ENCODE data around the gene SDK1.

GRCh38 chr7:3748389-3748788 lies 447.3 kb downstream of the SDK1 start:
- TF ChIP-seq CTCF (IDR thresholded peaks at IDR 0.05), result no peak
- TF ChIP-seq EP300 (IDR thresholded peaks at IDR 0.05), result no peak
- TF ChIP-seq POLR2AphosphoS5 (IDR thresholded peaks at IDR 0.05), result no peak
- no peak for TF ChIP-seq POLR2A (IDR thresholded peaks at IDR 0.05)
